Adrenal gland (tissue), 19 donors: ENCODE measurements around the gene FMNL3. TPM values are rescaled to one million over a fixed set of nuclear protein-coding genes. Genes with fewer than 3 reads are reported as not detected.

Source experiments
- DNase-seq, 7 donors: peaks; one replicate each; pipeline ENCODE4 v3.0.0-alpha.2; 2019 to 2020
- H3K27ac ChIP-seq, 5 donors: fragments of 200-600 bp; sonication (generic) in 4 of 5; 1 replicate in 3 of 5; 2 replicates in 2 of 5; pipeline versions ENCODE4 v1.5.1 to v1.8.0; 2016 to 2020; ENCODE audit warnings: mild to moderate bottlenecking in 1 of 5
- H3K27me3 ChIP-seq: fragments of 200-600 bp; 2 replicates; pipeline ENCODE4 v1.8.0; 2021
- H3K36me3 ChIP-seq, 2 donors: fragments of 200-600 bp; replicated peaks in 1 of 2; 1 replicate in 1 of 2; 2 replicates in 1 of 2; pipeline versions ENCODE4 v1.5.1 to v1.8.0; 2018 to 2022
- H3K4me1 ChIP-seq, 2 donors: fragments of 200-600 bp; replicated peaks in 1 of 2; 1 replicate in 1 of 2; 2 replicates in 1 of 2; pipeline versions ENCODE4 v1.5.1 to v1.8.0; 2018 to 2021
- H3K4me3 ChIP-seq, 4 donors: fragments of 200-600 bp; sonication (generic) in 3 of 4; one replicate each; pipeline ENCODE4 v1.5.1; 2016 to 2018
- H3K9me3 ChIP-seq, 3 donors: fragments of 200-600 bp; sonication (generic) in 1 of 3; replicated peaks in 1 of 3; 1 replicate in 2 of 3; 2 replicates in 1 of 3; pipeline versions ENCODE4 v1.5.1 to v1.8.0; 2016 to 2021
- POLR2A ChIP-seq, 2 donors: fragments of 450-650 bp; IDR thresholded peaks; one replicate each; pipeline ENCODE4 v1.6.1; 2017; ENCODE audit warnings: antibody characterized with exemption in 2 of 2, mild to moderate bottlenecking in 2 of 2, moderate library complexity in 1 of 2
- WGBS, 4 donors: extraction: QIAGEN DNeasy Blood & Tissue Kit in 2 of 4; methylation state at CpG; one replicate each; pipeline versions ENCODE4 v1.1.5 to v1.1.7; 2013 to 2017; 5-methylcytosine and 5-hydroxymethylcytosine counted together
- intact Hi-C, 2 donors: fragments of 100-400 bp; cut with DNase I; formaldehyde crosslinking; loops; one replicate each; pipeline versions ENCODE4 v1.14.1 to v1.15.0; 2022 to 2023
- long read RNA-seq, 10 donors: library from polyadenylated mRNA in 3 of 10; unstranded in 2 of 10; stranded (forward) in 1 of 10; transcript quantifications; one replicate each; pipeline ENCODE4 v2.0.0 and lab custom pipeline, GENCODE V29; 2021 to 2026
- polyA plus RNA-seq, 3 donors: library from polyadenylated mRNA; stranded (reverse); fragments of 200-250 nt in 2 of 3; fragments of 350-450 nt in 1 of 3; fragmentation: Illumina TruSeq in 1 of 3; extraction: RNeasy Lipid Tissue Mini Kit (QIAGEN cat#74804) in 1 of 3; gene quantifications; one replicate each; pipeline ENCODE4 v1.2.3, GENCODE V29; 2013 to 2014
- total RNA-seq, 9 donors: library from RNA; depleted of rRNA in 4 of 9; stranded (reverse); fragments of >200 nt in 4 of 9; fragments of 120-200 nt in 1 of 9; fragmentation: NEBNext Ultra II Directional in 1 of 9; extraction: Animal tissue kit (Norgen Biotek cat#: 25700) in 1 of 9; gene quantifications; one replicate each; pipeline versions ENCODE4 v1.1.0 to v1.2.4, GENCODE V29; 2013 to 2023
- TF ChIP-seq, protein P1 (sequence below), 6 experiments: fragments of 450-650 bp in 4 of 6; fragments of 200-600 bp in 2 of 6; sonication (generic) in 1 of 6; IDR thresholded peaks; 1 replicate in 5 of 6; 2 replicates in 1 of 6; pipeline versions ENCODE4 v1.5.1 to v1.8.0; 2016 to 2021; ENCODE audit warnings: antibody characterized with exemption in 6 of 6, mild to moderate bottlenecking in 2 of 6, moderate library complexity in 1 of 6
- donor health status: healthy with polysubstance abuse.
- donor health status: Bipolar disorder and iron deficiency.
- donor health status: DM: yes; HTN: yes; CAD: no.
- donor health status: DM: no; HTN: no; CAD: no.
- donor health status: DM: no; HTN: no; CAD: no.
- donor health status: DM: yes; HTN: yes; CAD: no.

FMNL3 gene
- total RNA-seq (10 to 100 TPM in 8 of 9 donors, 1 to 10 TPM in 1; 7.7 to 24.1 (median 19.0) TPM), polyA plus RNA-seq (10 to 100 TPM in 1 of 3 donors, 1 to 10 TPM in 2; 4.7 to 11.5 (median 7.0) TPM)
- long read RNA-seq, donor 1, partial matches to known transcripts = 23 of 23 reads
- long read RNA-seq, donor 1, other reads (novel, unspliced or antisense) = 0 of 23 reads
- long read RNA-seq, donor 2 = 0 reads
- long read RNA-seq, donor 3 = 0 reads
- long read RNA-seq, donor 4, partial matches to known transcripts = 0 of 1 reads
- long read RNA-seq, donor 4, other reads (novel, unspliced or antisense) = 1 of 1 reads
- long read RNA-seq, donor 5, full-length matches to known transcripts = 2 of 4 reads
- long read RNA-seq, donor 5, partial matches to known transcripts = 0 of 4 reads
- long read RNA-seq, donor 5, other reads (novel, unspliced or antisense) = 2 of 4 reads
- long read RNA-seq, donor 6, partial matches to known transcripts = 0 of 1 reads
- long read RNA-seq, donor 6, other reads (novel, unspliced or antisense) = 1 of 1 reads
- long read RNA-seq, donor 7, partial matches to known transcripts = 6 of 6 reads
- long read RNA-seq, donor 7, other reads (novel, unspliced or antisense) = 0 of 6 reads
- long read RNA-seq, donor 8, partial matches to known transcripts = 11 of 11 reads
- long read RNA-seq, donor 8, other reads (novel, unspliced or antisense) = 0 of 11 reads
- long read RNA-seq, donor 9 = 0 reads
- long read RNA-seq, donor 10 = 0 reads

GRCh38 chr12:49707128-49707811, at the start of gene FMNL3:
TSS of gene FMNL3 (minus strand) at chr12:49707405. CDS start at chr12:49707180, 225 bp downstream.
- WGBS, 4 donors = 0% methylated on average over 14 to 91 of the region's 93 CpGs

DNA sequence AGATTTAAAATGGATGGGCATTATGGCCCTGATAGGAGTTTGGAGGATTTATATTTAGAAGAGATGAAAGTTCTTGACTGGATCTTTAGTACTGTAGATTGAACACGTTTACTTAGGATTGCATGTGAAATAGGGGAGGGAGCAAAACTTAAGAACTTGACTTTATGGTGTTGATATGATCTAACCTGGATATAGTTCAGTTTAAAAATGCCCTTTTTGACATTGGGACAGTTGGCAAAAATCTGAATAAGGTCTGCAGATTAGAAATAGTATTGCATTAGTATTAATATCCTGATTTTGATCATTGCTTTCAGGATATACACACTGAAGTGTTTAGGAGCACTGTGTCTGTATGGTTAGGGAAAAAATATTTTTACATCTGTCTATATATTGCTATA, 43.8 kb upstream of the FMNL3 start:
- no peak overlapping the region for H3K4me3 ChIP-seq
- H3K4me1 ChIP-seq = peaks cover 41 to 81% of the 10 kb centered on the region in 2 donors
- TF ChIP-seq POLR2A (IDR thresholded peaks at IDR 0.05) = no peak
- TF ChIP-seq, protein P1, sequence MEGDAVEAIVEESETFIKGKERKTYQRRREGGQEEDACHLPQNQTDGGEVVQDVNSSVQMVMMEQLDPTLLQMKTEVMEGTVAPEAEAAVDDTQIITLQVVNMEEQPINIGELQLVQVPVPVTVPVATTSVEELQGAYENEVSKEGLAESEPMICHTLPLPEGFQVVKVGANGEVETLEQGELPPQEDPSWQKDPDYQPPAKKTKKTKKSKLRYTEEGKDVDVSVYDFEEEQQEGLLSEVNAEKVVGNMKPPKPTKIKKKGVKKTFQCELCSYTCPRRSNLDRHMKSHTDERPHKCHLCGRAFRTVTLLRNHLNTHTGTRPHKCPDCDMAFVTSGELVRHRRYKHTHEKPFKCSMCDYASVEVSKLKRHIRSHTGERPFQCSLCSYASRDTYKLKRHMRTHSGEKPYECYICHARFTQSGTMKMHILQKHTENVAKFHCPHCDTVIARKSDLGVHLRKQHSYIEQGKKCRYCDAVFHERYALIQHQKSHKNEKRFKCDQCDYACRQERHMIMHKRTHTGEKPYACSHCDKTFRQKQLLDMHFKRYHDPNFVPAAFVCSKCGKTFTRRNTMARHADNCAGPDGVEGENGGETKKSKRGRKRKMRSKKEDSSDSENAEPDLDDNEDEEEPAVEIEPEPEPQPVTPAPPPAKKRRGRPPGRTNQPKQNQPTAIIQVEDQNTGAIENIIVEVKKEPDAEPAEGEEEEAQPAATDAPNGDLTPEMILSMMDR (IDR thresholded peaks at IDR 0.05) = no peak
- DNase-seq = no peak
- peak overlapping the region in 2 of 5 donors; percentile 6 to 63 for H3K27ac ChIP-seq
- intact Hi-C loops = no loop called here
- H3K27me3 ChIP-seq = no peaks in the 10 kb centered on the region
- H3K9me3 ChIP-seq = no peaks in the 10 kb centered on the region
- peaks cover 0 to 36% of the 10 kb centered on the region in 2 donors for H3K36me3 ChIP-seq
- WGBS, 4 donors = 15 to 32% (median 27%) methylated on average over 1 of the region's 1 CpG

More at GRCh38 chr12:49707128-49707811, at the start of gene FMNL3:
- no peaks in the 10 kb centered on the region for H3K36me3 ChIP-seq
- peak within 1 kb of the TSS in 4 of 5 donors; percentile 79 to 88 (median 85) for H3K27ac ChIP-seq
- H3K27me3 ChIP-seq = no peaks in the 10 kb centered on the region
- H3K4me1 ChIP-seq = peaks cover 0 to 34% of the 10 kb centered on the region in 2 donors
- DNase-seq = peak; percentile 96 to 99 (median 97)
- no peaks in the 10 kb centered on the region for H3K9me3 ChIP-seq
- H3K4me3 ChIP-seq = peak within 1 kb of the TSS; percentile 8 to 83 (median 56)
- TF ChIP-seq, protein P1 (IDR thresholded peaks at IDR 0.05) = peak; percentile 77 to 99 (median 96)
- TF ChIP-seq POLR2A (IDR thresholded peaks at IDR 0.05) = peak in 1 of 2 donors; percentile 25
- intact Hi-C loops = loop anchor here in 1 of 2 donors (2.0 kb wide), 1 partner anchor 62 kb away; no protein-coding TSS in a partner anchor

DNA sequence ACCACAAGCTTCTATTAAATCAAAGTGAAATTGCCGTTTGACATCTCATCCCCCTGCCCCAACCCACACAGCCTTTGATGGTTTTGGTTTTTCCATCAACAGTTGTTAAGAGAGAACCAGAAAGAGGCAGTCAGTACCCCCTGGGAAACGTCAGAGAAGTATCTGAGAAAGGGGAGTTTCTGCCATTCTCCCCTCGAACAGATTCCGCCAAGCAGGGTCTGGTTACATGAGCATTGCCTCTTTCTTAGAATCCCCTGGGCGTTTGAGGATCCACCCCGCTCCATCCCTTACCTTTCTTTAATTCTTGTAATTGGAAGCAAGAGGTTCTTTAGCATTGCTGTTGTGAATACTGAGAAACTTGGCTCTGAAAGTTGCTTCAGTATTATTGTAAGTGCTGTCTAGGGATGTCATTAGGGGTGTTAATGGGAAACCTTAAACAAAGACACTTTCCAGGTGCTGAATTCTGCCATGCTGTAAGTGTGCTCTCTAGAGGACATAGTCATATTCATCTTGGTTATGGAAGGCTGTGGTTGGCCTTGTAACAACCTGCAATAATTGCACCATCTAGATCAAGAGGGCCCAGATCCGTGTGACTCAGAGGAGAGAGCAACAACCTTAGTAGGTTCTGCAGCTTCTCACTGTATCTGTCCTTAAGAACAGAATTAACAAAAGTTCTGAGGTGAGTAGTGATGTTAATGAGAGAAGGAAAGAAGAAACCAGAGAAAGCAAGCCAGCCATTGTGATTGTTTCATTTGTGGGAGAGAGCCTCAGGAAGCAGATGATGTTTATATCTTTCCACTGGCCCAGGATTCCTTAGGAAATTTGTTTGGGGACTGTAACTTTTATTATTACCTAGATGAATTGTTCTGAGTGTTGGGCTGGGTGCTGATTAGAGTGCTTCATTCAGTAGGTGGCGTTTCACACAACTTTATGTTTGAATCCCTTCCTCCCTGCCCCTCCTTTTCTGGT, 43.1 kb upstream of the FMNL3 start:
- peak in 6 of 7 donors; percentile 24 to 71 (median 46) for DNase-seq

More for the DNA sequence above, 43.1 kb upstream of the FMNL3 start:
- no peak overlapping the region for H3K4me3 ChIP-seq
- TF ChIP-seq, protein P1 (IDR thresholded peaks at IDR 0.05) = no peak
- TF ChIP-seq POLR2A (IDR thresholded peaks at IDR 0.05) = no peak
- no peaks in the 10 kb centered on the region for H3K9me3 ChIP-seq
- intact Hi-C loops = no loop called here
- peaks cover 41 to 86% of the 10 kb centered on the region in 2 donors for H3K4me1 ChIP-seq
- H3K36me3 ChIP-seq = peaks cover 0 to 29% of the 10 kb centered on the region in 2 donors
- H3K27me3 ChIP-seq = no peaks in the 10 kb centered on the region
- peak overlapping the region in 2 of 5 donors; percentile 6 to 63 for H3K27ac ChIP-seq
- 64 to 72% (median 67%) methylated on average over 8 of the region's 8 CpGs for WGBS, 4 donors
